NB4 (cell line): ENCODE measurements around the gene SIRT7.

Experiments
- CTCF ChIP-seq: IDR thresholded peaks from one replicate; pipeline ENCODE4 v1.5.1; 2012; ENCODE audit warnings: low read depth, low read length
- POLR2A ChIP-seq: IDR thresholded peaks from 2 replicates; pipeline ENCODE4 v1.6.1; 2011; ENCODE audit warnings: mild to moderate bottlenecking; ENCODE audit not compliant: insufficient read length; ENCODE audit errors: extremely low read depth

- TF ChIP-seq CTCF = no peak
- TF ChIP-seq POLR2A = no peak
Measured at GRCh38 chr17:81952792-81953228, 34.8 kb upstream of the SIRT7 start.
